Stimulated activated CD8-positive, alpha-beta memory T cell treated with anti-CD3 and anti-CD28 coated beads, Interleukin-15, amount 100 ng/mL, for 48 hours (primary cell): ENCODE data around the gene CD58.

Experiments used
- DNase-seq, 2 donors: peaks; one replicate each; pipeline ENCODE4 v3.0.0-alpha.2; 2020; ENCODE audit warnings: low read depth in 2 of 2

The CD58 gene

GRCh38 chr1:116540088-116540487 is 30.7 kb downstream of the CD58 start:
- no peak for DNase-seq

- DNase-seq = peak in 1 of 2 donors; percentile 39
Measured at GRCh38 chr1:116538544-116538943, 32.3 kb downstream of the CD58 start.

- no peak for DNase-seq
Measured at GRCh38 chr1:116537898-116538297, 32.9 kb downstream of the CD58 start.

GRCh38 chr1:116537040-116537831 is 33.6 kb downstream of the CD58 start:
- no peak for DNase-seq

- no peak for DNase-seq
Measured at GRCh38 chr1:116534014-116534739, 36.6 kb downstream of the CD58 start.

- DNase-seq = no peak
Measured at GRCh38 chr1:116533429-116533820, 37.4 kb downstream of the CD58 start.

- no peak for DNase-seq
Measured at GRCh38 chr1:116532671-116533428, 38.0 kb downstream of the CD58 start.

GRCh38 chr1:116531917-116532316 is 38.9 kb downstream of the CD58 start:
- DNase-seq = no peak

- DNase-seq = no peak
Measured at GRCh38 chr1:116529681-116530080, 41.1 kb downstream of the CD58 start.

- DNase-seq = no peak
Measured at GRCh38 chr1:116529199-116529631, 41.6 kb downstream of the CD58 start.

- DNase-seq = no peak
Measured at GRCh38 chr1:116528329-116529083, 42.3 kb downstream of the CD58 start.

- no peak for DNase-seq
Measured at GRCh38 chr1:116525440-116525839, 45.4 kb downstream of the CD58 start.

GRCh38 chr1:116521186-116521585 is 49.6 kb downstream of the CD58 start:
- no peak for DNase-seq

- no peak for DNase-seq
Measured at GRCh38 chr1:116518400-116518799, 52.4 kb downstream of the CD58 start.

- no peak for DNase-seq
Measured at GRCh38 chr1:116516631-116517030, 54.2 kb downstream of the CD58 start.

GRCh38 chr1:116515702-116516101 is 55.1 kb downstream of the CD58 start:
- DNase-seq = no peak

GRCh38 chr1:116514708-116515525 is 55.9 kb downstream of the CD58 start:
- DNase-seq = peak; percentile 68 to 74

- DNase-seq = no peak
Measured at GRCh38 chr1:116513956-116514355, 56.9 kb downstream of the CD58 start.

- no peak for DNase-seq
Measured at GRCh38 chr1:116511459-116512019, 59.3 kb downstream of the CD58 start.

GRCh38 chr1:116510361-116510760 is 60.5 kb downstream of the CD58 start:
- DNase-seq = no peak
